Smooth muscle cell (in vitro differentiated cells): Measurements from ENCODE around the gene NPR1. TPM values are rescaled to one million over a fixed set of nuclear protein-coding genes. Genes with fewer than 3 reads are reported as not detected.
A peak's percentile ranks its signal among the peaks of the same experiment; 100 is the strongest.

Experiments
- DNase-seq: peaks from one replicate; lab custom pipeline; 2025; ENCODE audit not compliant: unreplicated experiment; lab: John Stamatoyannopoulos, UW
- H2AFZ ChIP-seq: fragments of 200-600 bp; sonication (generic); 2 replicates; pipeline ENCODE4 v1.6.0; 2016; ENCODE audit warnings: antibody characterized with exemption, low read depth, mild to moderate bottlenecking
- H3F3A ChIP-seq: fragments of 200-600 bp; sonication (generic); 2 replicates; pipeline ENCODE4 v1.6.0; 2017; ENCODE audit warnings: antibody characterized with exemption, low read depth
- H3K27ac ChIP-seq: fragments of 200-600 bp; sonication (generic); 2 replicates; pipeline ENCODE4 v1.5.1; 2016; ENCODE audit warnings: low read depth, mild to moderate bottlenecking
- H3K27me3 ChIP-seq: fragments of 200-600 bp; sonication (generic); 2 replicates; pipeline ENCODE4 v1.6.1; 2016; ENCODE audit warnings: low read depth, mild to moderate bottlenecking
- H3K36me3 ChIP-seq: fragments of 200-600 bp; sonication (generic); 2 replicates; pipeline ENCODE4 v1.5.1; 2016; ENCODE audit warnings: low read depth
- H3K4me1 ChIP-seq: fragments of 200-600 bp; sonication (generic); 2 replicates; pipeline ENCODE4 v1.5.1; 2016; ENCODE audit warnings: low read depth
- H3K4me2 ChIP-seq: fragments of 200-600 bp; sonication (generic); 2 replicates; pipeline ENCODE4 v1.6.0; 2016; ENCODE audit warnings: mild to moderate bottlenecking
- H3K4me3 ChIP-seq: fragments of 200-600 bp; sonication (generic); 2 replicates; pipeline ENCODE4 v1.5.1; 2016; ENCODE audit warnings: mild to moderate bottlenecking
- H3K79me2 ChIP-seq: fragments of 200-600 bp; sonication (generic); 2 replicates; pipeline ENCODE4 v1.6.0; 2016; ENCODE audit warnings: low read depth, mild to moderate bottlenecking
- H3K9ac ChIP-seq: fragments of 200-600 bp; sonication (generic); 2 replicates; pipeline ENCODE4 v1.6.0; 2016; ENCODE audit warnings: low read depth
- H3K9me3 ChIP-seq: fragments of 200-600 bp; sonication (generic); replicated peaks from 2 replicates; pipeline ENCODE4 v1.5.1; 2016; ENCODE audit warnings: low read depth
- H4K20me1 ChIP-seq: fragments of 200-600 bp; sonication (generic); 2 replicates; pipeline ENCODE4 v1.6.0; 2016; ENCODE audit warnings: low read depth
- WGBS: methylation state at CpG from one replicate; pipeline ENCODE4 v1.1.7; 2016; ENCODE audit warnings: low lambda C conversion rate; 5-methylcytosine and 5-hydroxymethylcytosine counted together
- polyA plus RNA-seq: library from polyadenylated mRNA; unstranded; fragments of >200 nt; fragmentation: Nextera tagmentation; extraction: Ambion mirVana; gene quantifications from 2 replicates; pipeline ENCODE4 v1.2.1, GENCODE V29; 2016
- total RNA-seq: library from RNA; depleted of rRNA; stranded (reverse); fragments of >200 nt; gene quantifications from 2 replicates; pipeline ENCODE4 v1.2.3, GENCODE V29; 2014
- TF ChIP-seq, protein P1 (sequence below): fragments of 200-600 bp; sonication (generic); IDR thresholded peaks from 2 replicates; pipeline ENCODE4 v1.5.1; 2017; ENCODE audit warnings: borderline replicate concordance, mild to moderate bottlenecking, antibody characterized with exemption; ENCODE audit not compliant: insufficient read depth, poor library complexity, severe bottlenecking

NPR1 gene
- total and polyA plus RNA-seq, 2 experiments from 2014 or later, result 0.24 to 0.54 TPM

DNA sequence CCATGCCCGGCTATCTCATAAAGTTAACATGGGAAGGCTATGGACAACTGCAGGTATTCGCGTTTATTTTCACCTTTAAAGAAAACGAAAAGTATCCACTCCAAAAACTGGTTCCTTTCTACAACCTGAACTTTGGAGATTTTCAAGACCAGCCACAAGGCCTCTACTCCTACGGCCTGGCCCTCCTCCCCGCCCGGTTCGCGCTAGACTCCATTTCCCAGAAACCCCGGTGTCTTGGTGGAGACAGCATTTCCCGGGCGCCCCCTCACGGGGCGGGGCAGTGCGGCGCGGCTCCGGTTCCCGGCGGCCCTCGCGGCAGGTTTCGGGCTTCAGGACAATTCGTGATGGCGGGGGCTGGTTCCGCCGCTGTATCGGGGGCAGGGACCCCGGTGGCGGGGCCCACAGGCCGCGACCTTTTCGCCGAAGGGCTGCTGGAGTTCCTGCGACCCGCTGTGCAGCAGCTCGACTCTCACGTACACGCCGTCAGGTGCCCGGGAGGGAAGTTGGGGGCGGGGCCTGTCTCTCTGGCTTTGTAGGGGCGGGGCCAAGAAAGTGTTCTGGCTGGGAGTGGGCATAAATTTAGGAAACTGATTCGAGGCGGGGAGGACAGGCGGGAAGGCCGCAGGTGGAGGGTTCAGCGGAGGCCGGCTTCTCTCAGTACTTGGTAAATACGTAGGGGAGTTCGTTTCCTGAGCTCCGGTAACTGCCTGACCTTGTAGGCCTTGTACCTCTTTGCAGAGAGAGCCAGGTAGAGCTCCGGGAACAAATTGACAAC, 19.9 kb upstream of the NPR1 start, which contains the start of gene SNAPIN:
TSS of gene SNAPIN (plus strand) at position 304 of the 775 bp plus-strand sequence. CDS start at position 345, 41 bp downstream.
- Histone ChIP-seq H3K27ac (peak within 1 kb of the TSS; percentile 25), H3F3A (peaks cover 29% of the 10 kb centered on the region), H2AFZ (peak within 1 kb of the TSS; percentile 88), H3K4me1 (peaks cover 9% of the 10 kb centered on the region), H3K4me2 (peak within 1 kb of the TSS; percentile 94), H3K4me3 (peak within 1 kb of the TSS; percentile 91), H3K9ac (peak within 1 kb of the TSS; percentile 63), H3K79me2 (peaks cover 12% of the 10 kb centered on the region), H3K36me3 (peaks cover 7% of the 10 kb centered on the region), H4K20me1 (no peaks in the 10 kb centered on the region), H3K27me3 (no peaks in the 10 kb centered on the region), H3K9me3 (no peaks in the 10 kb centered on the region)
- WGBS, result 4% methylated on average over 52 of the region's 53 CpGs
- peak; percentile 80 for DNase-seq
- TF ChIP-seq, protein P1, sequence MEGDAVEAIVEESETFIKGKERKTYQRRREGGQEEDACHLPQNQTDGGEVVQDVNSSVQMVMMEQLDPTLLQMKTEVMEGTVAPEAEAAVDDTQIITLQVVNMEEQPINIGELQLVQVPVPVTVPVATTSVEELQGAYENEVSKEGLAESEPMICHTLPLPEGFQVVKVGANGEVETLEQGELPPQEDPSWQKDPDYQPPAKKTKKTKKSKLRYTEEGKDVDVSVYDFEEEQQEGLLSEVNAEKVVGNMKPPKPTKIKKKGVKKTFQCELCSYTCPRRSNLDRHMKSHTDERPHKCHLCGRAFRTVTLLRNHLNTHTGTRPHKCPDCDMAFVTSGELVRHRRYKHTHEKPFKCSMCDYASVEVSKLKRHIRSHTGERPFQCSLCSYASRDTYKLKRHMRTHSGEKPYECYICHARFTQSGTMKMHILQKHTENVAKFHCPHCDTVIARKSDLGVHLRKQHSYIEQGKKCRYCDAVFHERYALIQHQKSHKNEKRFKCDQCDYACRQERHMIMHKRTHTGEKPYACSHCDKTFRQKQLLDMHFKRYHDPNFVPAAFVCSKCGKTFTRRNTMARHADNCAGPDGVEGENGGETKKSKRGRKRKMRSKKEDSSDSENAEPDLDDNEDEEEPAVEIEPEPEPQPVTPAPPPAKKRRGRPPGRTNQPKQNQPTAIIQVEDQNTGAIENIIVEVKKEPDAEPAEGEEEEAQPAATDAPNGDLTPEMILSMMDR, result no peak

DNA sequence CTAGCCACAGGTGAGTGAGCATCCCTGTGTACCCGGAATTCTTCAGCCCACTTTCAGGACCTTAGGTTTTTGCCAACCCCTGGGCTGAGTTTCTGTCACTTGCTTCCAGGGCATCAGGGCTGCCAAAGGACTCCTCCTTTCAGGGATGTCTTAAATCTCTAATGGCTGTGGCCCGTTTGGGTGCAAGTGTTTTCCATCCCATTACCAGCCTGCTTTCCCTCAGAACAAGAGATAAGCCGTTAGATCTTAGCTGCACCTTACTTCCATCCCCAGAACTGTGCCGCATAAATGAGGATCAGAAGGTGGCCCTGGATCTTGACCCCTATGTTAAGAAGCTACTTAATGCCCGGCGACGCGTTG, 19.3 kb upstream of the NPR1 start:
- Histone ChIP-seq H3K4me3 (peak overlapping the region; percentile 91), H3K27me3 (no peaks in the 10 kb centered on the region), H2AFZ (no peak overlapping the region), H3K27ac (no peak overlapping the region), H4K20me1 (no peaks in the 10 kb centered on the region), H3F3A (peaks cover 34% of the 10 kb centered on the region), H3K9me3 (no peaks in the 10 kb centered on the region), H3K9ac (peak overlapping the region; percentile 63), H3K79me2 (peaks cover 12% of the 10 kb centered on the region), H3K4me1 (peaks cover 9% of the 10 kb centered on the region), H3K36me3 (peaks cover 7% of the 10 kb centered on the region), H3K4me2 (peak overlapping the region; percentile 94)
- DNase-seq, result no peak
- 60% methylated on average over 8 of the region's 8 CpGs for WGBS
- TF ChIP-seq, protein P1, result no peak

DNA sequence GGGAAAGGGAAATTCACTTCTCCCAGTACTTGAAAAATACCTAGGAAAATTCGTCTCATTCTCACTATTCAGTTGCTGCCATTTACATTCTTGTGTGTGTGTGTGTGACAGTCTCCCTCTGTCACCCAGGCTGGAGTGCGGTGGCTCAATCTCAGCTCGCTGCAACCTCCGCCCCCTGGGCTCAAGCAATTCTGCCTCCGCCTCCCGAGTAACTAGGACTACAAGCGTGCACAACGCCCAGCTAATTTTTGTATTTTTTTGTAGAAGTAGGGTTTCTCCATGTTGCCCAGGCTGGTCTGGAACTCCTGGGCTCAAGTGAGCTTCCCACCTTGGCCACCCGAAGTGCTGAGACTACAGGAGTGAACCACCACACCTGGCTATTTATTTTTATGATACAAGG, 18.8 kb upstream of the NPR1 start:
- WGBS, result 85% methylated on average over 9 of the region's 9 CpGs
- H3K79me2 ChIP-seq, result peaks cover 12% of the 10 kb centered on the region
- no peak for DNase-seq
- peaks cover 39% of the 10 kb centered on the region for H3F3A ChIP-seq
- H3K27ac ChIP-seq, result peak overlapping the region; percentile 7
- H3K4me3 ChIP-seq, result peak overlapping the region; percentile 91
- H4K20me1 ChIP-seq, result no peaks in the 10 kb centered on the region
- TF ChIP-seq, protein P1, result no peak
- H3K4me2 ChIP-seq, result peak overlapping the region; percentile 94
- no peaks in the 10 kb centered on the region for H3K9me3 ChIP-seq
- H3K4me1 ChIP-seq, result peaks cover 9% of the 10 kb centered on the region
- H3K36me3 ChIP-seq, result peaks cover 8% of the 10 kb centered on the region
- H3K27me3 ChIP-seq, result no peaks in the 10 kb centered on the region
- H2AFZ ChIP-seq, result no peak overlapping the region
- H3K9ac ChIP-seq, result no peak overlapping the region
